ENCODE data around the gene AKAP13. TPM values are rescaled to one million over a fixed set of nuclear protein-coding genes. Genes with fewer than 3 reads are reported as not detected.

Gene AKAP13
- total RNA-seq, 3 donors from 2014 or later = 198 to 331 (median 259) TPM

GRCh38 chr15:85593809-85594445 lies 213.5 kb downstream of the AKAP13 start:
- H3K27me3 ChIP-seq = no peaks in the 10 kb centered on the region
- no peaks in the 10 kb centered on the region for H3K36me3 ChIP-seq
- H3K4me1 ChIP-seq = peaks cover 0 to 5% of the 10 kb centered on the region in 2 donors
- intact Hi-C loops (cut with DNase I; ENCODE audit: low total_unique reads) = no loop called here
- H3K9me3 ChIP-seq = no peaks in the 10 kb centered on the region
- TF ChIP-seq POLR2AphosphoS5 (IDR thresholded peaks at IDR 0.05) = no peak
- no peak overlapping the region for H3K4me3 ChIP-seq
- no peak for DNase-seq (ENCODE audit: low spot score in 2 of 2)
- H3K27ac ChIP-seq = no peak overlapping the region

GRCh38 chr15:85595804-85596536 lies 215.6 kb downstream of the AKAP13 start:
- Histone ChIP-seq H3K27me3 (no peaks in the 10 kb centered on the region), H3K9me3 (no peaks in the 10 kb centered on the region), H3K36me3 (no peaks in the 10 kb centered on the region), H3K4me1 (peaks cover 0 to 5% of the 10 kb centered on the region in 2 donors), H3K27ac (no peak overlapping the region), H3K4me3 (no peak overlapping the region)
- no peak for DNase-seq (ENCODE audit: low spot score in 2 of 2)
- TF ChIP-seq POLR2AphosphoS5 (IDR thresholded peaks at IDR 0.05) (no peak), CTCF (IDR thresholded peaks at IDR 0.05) (no peak), POLR2A (IDR thresholded peaks at IDR 0.05) (no peak)
- intact Hi-C loops (cut with DNase I; ENCODE audit: low total_unique reads) = no loop called here

- peak overlapping the region in 1 of 2 donors; percentile 35 for H3K27ac ChIP-seq
- intact Hi-C loops (cut with DNase I; ENCODE audit: low total_unique reads) = no loop called here
- H3K9me3 ChIP-seq = no peaks in the 10 kb centered on the region
- H3K4me3 ChIP-seq = no peak overlapping the region
- no peak for DNase-seq (ENCODE audit: low spot score in 2 of 2)
- peaks cover 0 to 4% of the 10 kb centered on the region in 2 donors for H3K4me1 ChIP-seq
- H3K36me3 ChIP-seq = no peaks in the 10 kb centered on the region
- no peaks in the 10 kb centered on the region for H3K27me3 ChIP-seq
- TF ChIP-seq POLR2A (IDR thresholded peaks at IDR 0.05) = no peak
- no peak for TF ChIP-seq POLR2AphosphoS5 (IDR thresholded peaks at IDR 0.05)
- no peak for TF ChIP-seq CTCF (IDR thresholded peaks at IDR 0.05)
Measured at GRCh38 chr15:85597155-85597815, 216.9 kb downstream of the AKAP13 start.

- H3K27ac ChIP-seq = peak overlapping the region in 1 of 2 donors; percentile 54
- no peak for DNase-seq (ENCODE audit: low spot score in 2 of 2)
- H3K36me3 ChIP-seq = no peaks in the 10 kb centered on the region
Measured at GRCh38 chr15:85598219-85598618, 217.8 kb downstream of the AKAP13 start.

More at GRCh38 chr15:85598219-85598618, 217.8 kb downstream of the AKAP13 start:
- TF ChIP-seq POLR2AphosphoS5 (IDR thresholded peaks at IDR 0.05) (no peak), CTCF (IDR thresholded peaks at IDR 0.05) (no peak), POLR2A (IDR thresholded peaks at IDR 0.05) (no peak)
- no peaks in the 10 kb centered on the region for H3K9me3 ChIP-seq
- H3K4me3 ChIP-seq = no peak overlapping the region
- no peaks in the 10 kb centered on the region for H3K27me3 ChIP-seq
- intact Hi-C loops (cut with DNase I; ENCODE audit: low total_unique reads) = no loop called here
- H3K4me1 ChIP-seq = no peaks in the 10 kb centered on the region

All from breast epithelium (tissue), 4 donors.